SK-N-SH (cell line): ENCODE results near the gene ARHGEF19. TPM values are rescaled to one million over a fixed set of nuclear protein-coding genes. Genes with fewer than 3 reads are reported as not detected.

Experiments
- CTCF ChIA-PET: fragments of 300-600, 350-600 bp; formaldehyde crosslinking; extraction: SDS; loops from one replicate; lab custom pipeline; 2021; lab: Yijun Ruan, JAX
- POLR2A ChIA-PET: fragments of 350-600 bp; sonication (Branson Sonifier 250); formaldehyde crosslinking; extraction: SDS; loops from one replicate; lab custom pipeline; 2020; ENCODE audit warnings: antibody characterized with exemption, inconsistent platforms; lab: Yijun Ruan, JAX
- DNase-seq: peaks from one replicate; pipeline ENCODE4 v3.0.0; 2012
- H2AFZ ChIP-seq: fragments of 200-600 bp; sonication (generic); 2 replicates; pipeline ENCODE4 v1.8.1; 2016; ENCODE audit warnings: antibody characterized with exemption, mild to moderate bottlenecking, low read depth
- H3F3A ChIP-seq: fragments of 200-600 bp; sonication (generic); replicated peaks from 2 replicates; pipeline ENCODE3; 2016; ENCODE audit warnings: antibody characterized with exemption, mild to moderate bottlenecking; ENCODE audit not compliant: insufficient read depth
- H3K27ac ChIP-seq, 2 experiments: fragments of 200-500 bp in 1 of 2; fragments of 200-600 bp in 1 of 2; sonication (Bioruptor generic) in 1 of 2; sonication (generic), shearing (Covaris generic) in 1 of 2; 2 replicates each; pipeline versions ENCODE4 v1.5.1 to v1.6.1; 2014 to 2016; ENCODE audit warnings: low read depth in 2 of 2, inconsistent platforms in 1 of 2, low read length in 1 of 2, mild to moderate bottlenecking in 1 of 2, mixed read lengths in 1 of 2
- H3K27me3 ChIP-seq: fragments of 200-600 bp; sonication (generic), shearing (Covaris generic); 2 replicates; pipeline ENCODE4 v1.6.1; 2016; ENCODE audit warnings: mixed run types; ENCODE audit not compliant: insufficient read depth
- H3K36me3 ChIP-seq, 2 experiments: fragments of 200-500 bp in 1 of 2; fragments of 200-600 bp in 1 of 2; sonication (Bioruptor generic) in 1 of 2; sonication (generic) in 1 of 2; replicated peaks in 1 of 2; 2 replicates each; pipeline versions ENCODE3 to v1.5.1; 2014 to 2016; ENCODE audit warnings: low read length in 1 of 2, mild to moderate bottlenecking in 1 of 2; ENCODE audit not compliant: insufficient read depth in 2 of 2, control insufficient read depth in 1 of 2
- H3K4me1 ChIP-seq, 2 experiments: fragments of 200-500 bp in 1 of 2; fragments of 200-600 bp in 1 of 2; sonication (Bioruptor generic) in 1 of 2; sonication (generic), shearing (Covaris generic) in 1 of 2; 2 replicates each; pipeline versions ENCODE4 v1.5.1 to v1.6.1; 2014 to 2016; ENCODE audit warnings: low read depth in 1 of 2, low read length in 1 of 2, mixed run types in 1 of 2; ENCODE audit not compliant: insufficient read depth in 2 of 2, control insufficient read depth in 1 of 2
- H3K4me2 ChIP-seq: fragments of 200-600 bp; sonication (generic), shearing (Covaris generic); 2 replicates; pipeline ENCODE4 v1.6.1; 2017; ENCODE audit warnings: mixed run types
- H3K4me3 ChIP-seq, 2 experiments: fragments of 200-500 bp in 1 of 2; fragments of 200-600 bp in 1 of 2; sonication (Bioruptor generic) in 1 of 2; sonication (generic), shearing (Covaris generic) in 1 of 2; 2 replicates each; pipeline versions ENCODE4 v1.5.1 to v1.8.1; 2014 to 2016; ENCODE audit warnings: low read depth in 2 of 2, inconsistent platforms in 1 of 2, low read length in 1 of 2, mild to moderate bottlenecking in 1 of 2, mixed read lengths in 1 of 2, moderate library complexity in 1 of 2
- H3K79me2 ChIP-seq: fragments of 200-600 bp; sonication (generic); 2 replicates; pipeline ENCODE4 v1.8.1; 2017; ENCODE audit warnings: mild to moderate bottlenecking; ENCODE audit not compliant: insufficient read depth
- H3K9ac ChIP-seq: fragments of 200-600 bp; sonication (generic); 2 replicates; pipeline ENCODE4 v1.6.1; 2017; ENCODE audit warnings: mixed run types
- H3K9me2 ChIP-seq: fragments of 200-600 bp; sonication (generic); 2 replicates; pipeline ENCODE4 v1.6.1; 2017; ENCODE audit warnings: mixed run types
- H3K9me3 ChIP-seq: fragments of 200-600 bp; sonication (generic); 2 replicates; pipeline ENCODE4 v1.6.1; 2017; ENCODE audit warnings: mixed run types, mild to moderate bottlenecking, moderate library complexity
- H4K20me1 ChIP-seq: fragments of 200-600 bp; sonication (generic); 2 replicates; pipeline ENCODE4 v1.6.1; 2017; ENCODE audit warnings: mild to moderate bottlenecking, mixed run types; ENCODE audit not compliant: insufficient read depth
- CTCF ChIP-seq: fragments of 200-600 bp; sonication (generic); IDR thresholded peaks from 2 replicates; pipeline ENCODE4 v1.6.1; 2017; ENCODE audit warnings: antibody characterized with exemption, mild to moderate bottlenecking, moderate library complexity
- ELF1 ChIP-seq: IDR thresholded peaks from 2 replicates; pipeline ENCODE4 v1.4.0; 2012
- EP300 ChIP-seq, 2 experiments: IDR thresholded peaks; 2 replicates each; pipeline versions ENCODE4 v1.4.0 to v1.6.1; 2012; ENCODE audit warnings: borderline replicate concordance in 1 of 2, low read depth in 1 of 2, low read length in 1 of 2
- FOXM1 ChIP-seq: IDR thresholded peaks from 2 replicates; pipeline ENCODE4 v1.4.0; 2012; ENCODE audit warnings: low read depth, mild to moderate bottlenecking
- GATA2 ChIP-seq: sonication (generic); formaldehyde crosslinking; IDR thresholded peaks from 2 replicates; pipeline ENCODE4 v1.5.0; 2020; ENCODE audit warnings: mild to moderate bottlenecking, missing genetic modification reagents
- NRF1 ChIP-seq: IDR thresholded peaks from 2 replicates; pipeline ENCODE4 v1.6.1; 2012; ENCODE audit warnings: low read depth, mild to moderate bottlenecking, low read length
- PBX3 ChIP-seq: IDR thresholded peaks from 2 replicates; pipeline ENCODE4; 2012
- POLR2AphosphoS5 ChIP-seq: IDR thresholded peaks from 2 replicates; pipeline ENCODE4 v1.6.1; 2012; ENCODE audit warnings: low read depth, low read length
- RXRA ChIP-seq: IDR thresholded peaks from 2 replicates; pipeline ENCODE4 v1.4.0; 2012; ENCODE audit warnings: low read depth, mild to moderate bottlenecking, borderline replicate concordance
- SIN3A ChIP-seq: IDR thresholded peaks from 2 replicates; pipeline ENCODE4 v1.6.1; 2012; ENCODE audit warnings: low read depth, mild to moderate bottlenecking, low read length, moderate library complexity, borderline replicate concordance
- SMC3 ChIP-seq: IDR thresholded peaks from 2 replicates; pipeline ENCODE4 v1.6.1; 2012; ENCODE audit warnings: low read depth, low read length, improper control_type of control experiment
- USF2 ChIP-seq: fragments of 150-350 bp; IDR thresholded peaks from 2 replicates; pipeline ENCODE4 v1.6.1; 2017; ENCODE audit warnings: antibody characterized with exemption, low read length, low read depth, borderline replicate concordance
- ZBTB33 ChIP-seq: IDR thresholded peaks from 2 replicates; pipeline ENCODE4 v1.4.0; 2012; ENCODE audit warnings: low read depth, borderline replicate concordance
- WGBS: methylation state at CpG from one replicate; pipeline ENCODE4 v1.1.6; 2017; ENCODE audit warnings: low lambda C conversion rate; 5-methylcytosine and 5-hydroxymethylcytosine counted together
- polyA plus RNA-seq, 3 experiments: library from polyadenylated mRNA; depleted of rRNA; stranded (reverse); fragments of >200 nt; gene quantifications; 2 replicates each; pipeline ENCODE4 v1.2.3, GENCODE V29; 2012
- TF ChIP-seq, protein P1 (sequence below): IDR thresholded peaks from 2 replicates; pipeline ENCODE4 v1.4.0; 2012; ENCODE audit warnings: low read depth, borderline replicate concordance

The ARHGEF19 gene
- polyA plus RNA-seq, 1 of the 3 experiments (the other 2 are of a cell fraction): 11.5 TPM

DNA sequence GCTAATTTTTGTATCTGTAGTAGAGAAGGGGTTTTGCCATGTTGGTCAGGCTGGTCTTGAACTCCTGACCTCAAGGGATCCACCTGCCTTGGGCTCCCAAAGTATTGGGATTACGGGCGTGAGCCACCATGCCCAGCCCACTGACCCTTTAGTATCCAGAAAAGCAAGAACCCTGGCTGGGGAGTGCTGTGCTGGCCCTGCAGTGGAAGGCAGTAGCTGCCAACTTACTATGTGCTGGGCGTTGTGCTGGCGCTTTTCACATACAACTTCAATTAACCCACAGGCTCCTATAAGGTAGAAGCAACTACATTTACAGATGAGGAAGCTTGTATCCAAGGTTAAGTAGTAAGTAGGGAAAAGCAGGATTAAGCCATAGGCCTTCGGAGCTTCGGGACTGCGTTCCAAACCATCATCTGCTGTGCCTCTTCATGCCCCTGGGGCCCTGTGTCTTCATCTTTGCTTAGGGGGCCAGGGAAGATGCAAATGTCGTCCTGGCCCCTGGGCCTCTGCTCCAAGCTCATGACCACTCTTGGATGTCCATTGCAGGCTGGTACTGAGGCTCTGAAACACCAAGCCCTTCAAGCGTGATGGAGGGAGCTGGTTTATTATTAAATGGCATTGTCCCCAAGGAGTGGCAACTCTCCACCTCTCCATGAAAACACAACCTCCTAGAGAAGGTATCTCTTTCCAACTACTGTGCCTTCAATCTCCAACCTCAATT, 33.2 kb upstream of the ARHGEF19 start:
- H3K36me3 ChIP-seq: peaks cover 7 to 13% of the 10 kb centered on the region in 2 experiments
- H3K4me3 ChIP-seq: no peak overlapping the region
- ChIA-PET POLR2A (interaction anchor here (0.5 to 0.6 kb wide), 2 partner anchors 33 to 41 kb away, joined by 3 read pairs; no protein-coding TSS in a partner anchor), CTCF (interaction anchor here (0.6 to 5.8 kb wide), 11 partner anchors 7 to 174 kb away, joined by 3 to 94 read pairs (median 9); partner anchors contain the start of genes FBXO42 and SZRD1)
- no peak overlapping the region for H3K4me2 ChIP-seq
- H3F3A ChIP-seq: peaks cover 7% of the 10 kb centered on the region
- no peak for DNase-seq
- no peaks in the 10 kb centered on the region for H4K20me1 ChIP-seq
- no peaks in the 10 kb centered on the region for H3K9me3 ChIP-seq
- no peaks in the 10 kb centered on the region for H3K79me2 ChIP-seq
- no peak overlapping the region for H2AFZ ChIP-seq
- no peaks in the 10 kb centered on the region for H3K9me2 ChIP-seq
- WGBS: 95% methylated on average over 8 of the region's 9 CpGs
- peaks cover 23 to 47% of the 10 kb centered on the region in 2 experiments for H3K4me1 ChIP-seq
- no peak overlapping the region for H3K27ac ChIP-seq
- H3K27me3 ChIP-seq: no peaks in the 10 kb centered on the region
- no peak for TF ChIP-seq ELF1
- no peak for TF ChIP-seq EP300 (IDR thresholded peaks at IDR 0.05; ENCODE audit: borderline replicate concordance in 1 of 2, low read depth in 1 of 2, low read length in 1 of 2)
- no peak for TF ChIP-seq FOXM1
- no peak for TF ChIP-seq NRF1
- no peak for TF ChIP-seq SIN3A
- no peak for TF ChIP-seq GATA2 (CRISPR knock-in tag)
- no peak for TF ChIP-seq PBX3
- no peak for TF ChIP-seq SMC3
- TF ChIP-seq ZBTB33: no peak
- no peak for TF ChIP-seq USF2
- TF ChIP-seq, protein P1, sequence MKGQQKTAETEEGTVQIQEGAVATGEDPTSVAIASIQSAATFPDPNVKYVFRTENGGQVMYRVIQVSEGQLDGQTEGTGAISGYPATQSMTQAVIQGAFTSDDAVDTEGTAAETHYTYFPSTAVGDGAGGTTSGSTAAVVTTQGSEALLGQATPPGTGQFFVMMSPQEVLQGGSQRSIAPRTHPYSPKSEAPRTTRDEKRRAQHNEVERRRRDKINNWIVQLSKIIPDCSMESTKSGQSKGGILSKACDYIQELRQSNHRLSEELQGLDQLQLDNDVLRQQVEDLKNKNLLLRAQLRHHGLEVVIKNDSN: no peak
- no peak for TF ChIP-seq RXRA
- no peak for TF ChIP-seq POLR2AphosphoS5
- TF ChIP-seq CTCF: no peak
- TF ChIP-seq, all 33 proteins: peak for 0
- no peak overlapping the region for H3K9ac ChIP-seq
